Natural killer cell treated with Interleukin-12 subunit alpha and Interleukin-12 subunit beta and Interleukin-15 and Interleukin-18, amount 100 ng/mL, for 72 hours (primary cell): ENCODE results near the gene CHMP2A. TPM values are rescaled to one million over a fixed set of nuclear protein-coding genes. Genes with fewer than 3 reads are reported as not detected.

ENCODE experiments used
- ATAC-seq, 2 donors: fragments of 150-1000 bp; cut with Tn5 transposase in 1 of 2; sonication (Bioruptor Pico), chemical (Tn5 transposase) in 1 of 2; 2 replicates each; pipeline ENCODE4 v1.10.0; 2021
- DNase-seq: peaks from one replicate; pipeline ENCODE4 v3.0.0; 2022; ENCODE audit warnings: low spot score
- H3K27ac Mint-ChIP-seq, 2 donors: 1 replicate in 1 of 2; 2 replicates in 1 of 2; pipeline ENCODE4 v1.8.0; 2022; ENCODE audit warnings: mixed read lengths in 2 of 2, mild to moderate bottlenecking in 1 of 2, moderate library complexity in 1 of 2
- H3K27me3 Mint-ChIP-seq, 2 donors: 1 replicate in 1 of 2; 2 replicates in 1 of 2; pipeline ENCODE4 v1.8.0; 2022; ENCODE audit warnings: mixed read lengths in 2 of 2
- H3K36me3 Mint-ChIP-seq: one replicate; pipeline ENCODE4 v1.8.0; 2022; ENCODE audit warnings: mixed read lengths
- H3K4me1 Mint-ChIP-seq, 2 donors: 1 replicate in 1 of 2; 2 replicates in 1 of 2; pipeline ENCODE4 v1.8.0; 2022; ENCODE audit warnings: low read depth in 2 of 2, mixed read lengths in 2 of 2, mild to moderate bottlenecking in 1 of 2
- H3K4me3 Mint-ChIP-seq: one replicate; pipeline ENCODE4 v1.8.0; 2022; ENCODE audit warnings: mixed read lengths
- H3K9me3 Mint-ChIP-seq: 2 replicates; pipeline ENCODE4 v1.8.0; 2022; ENCODE audit warnings: mixed read lengths
- total RNA-seq, 2 donors: library from RNA; stranded (reverse); gene quantifications; one replicate each; pipeline ENCODE4 v1.2.3, GENCODE V29; 2022

CHMP2A gene
- total RNA-seq, 2 donors from 2014 or later = 60.2 to 99.9 TPM

DNA sequence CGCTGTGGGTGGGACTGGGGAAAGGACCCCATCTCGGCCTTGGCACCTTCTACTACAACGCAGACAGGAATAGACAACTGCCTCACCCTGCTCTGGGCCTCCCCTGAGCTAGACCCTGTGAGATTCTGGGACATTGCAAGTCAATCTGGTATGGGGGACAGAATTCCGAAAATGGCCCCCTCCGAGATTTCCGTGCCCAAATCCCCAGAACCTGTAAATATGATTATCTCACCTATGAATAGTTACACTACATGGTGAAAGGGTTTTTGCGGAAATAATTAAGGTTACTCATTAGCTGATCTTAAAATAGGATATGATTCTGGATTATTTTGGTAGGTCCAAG is 34.7 kb downstream of the CHMP2A start:
- no peaks in the 10 kb centered on the region for H3K36me3 Mint-ChIP-seq
- peak overlapping the region; percentile 96 to 98 for H3K27ac Mint-ChIP-seq
- ATAC-seq (no peak), DNase-seq (no peak)
- peaks cover 32 to 37% of the 10 kb centered on the region in 2 donors for H3K4me1 Mint-ChIP-seq
- H3K4me3 Mint-ChIP-seq = peak overlapping the region; percentile 99
- H3K27me3 Mint-ChIP-seq = no peaks in the 10 kb centered on the region
- H3K9me3 Mint-ChIP-seq = no peaks in the 10 kb centered on the region

DNA sequence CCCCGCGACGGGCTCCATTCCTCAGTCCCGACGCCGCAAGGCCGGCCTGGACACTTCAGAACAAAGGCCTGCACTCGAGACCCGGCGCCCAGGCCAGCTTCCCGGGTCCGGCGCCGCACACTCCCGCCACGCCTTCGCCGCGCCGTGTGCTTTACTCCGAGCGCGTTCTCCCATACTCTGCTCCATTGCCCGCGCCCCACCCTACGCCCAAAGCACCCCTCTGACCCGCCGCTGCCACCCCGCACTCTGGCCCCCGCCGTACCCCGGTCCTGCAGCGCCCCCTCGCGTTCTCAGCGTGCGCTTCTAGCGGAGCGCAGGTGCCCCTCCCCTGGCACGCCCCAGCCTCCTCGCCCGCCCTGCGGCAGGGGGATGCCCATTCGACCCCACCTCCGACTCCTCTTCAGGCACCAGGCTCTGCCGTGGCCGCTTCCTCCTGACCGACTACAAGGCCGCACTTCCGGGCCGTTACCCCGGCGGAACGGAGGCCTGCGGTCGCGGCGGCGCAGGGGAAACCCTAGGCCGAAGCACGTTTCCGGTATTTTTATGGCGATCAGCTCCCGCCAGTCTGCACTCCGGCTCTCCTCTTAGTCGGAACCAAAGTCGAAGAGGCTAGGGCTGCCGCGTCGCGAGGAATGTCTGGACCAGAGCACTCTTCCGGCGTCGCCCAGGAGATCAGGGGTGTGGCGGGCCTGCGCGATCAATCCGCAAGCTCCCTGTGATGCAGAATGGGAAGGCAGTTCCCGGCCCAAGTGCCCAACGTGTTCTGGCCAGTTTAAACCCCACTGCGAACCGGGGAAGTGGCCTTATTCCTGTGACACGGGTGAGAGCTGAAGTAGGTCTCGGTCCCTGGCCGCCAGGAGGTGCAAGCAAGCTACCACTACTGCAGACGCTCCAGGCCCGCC is 35.3 kb downstream of the CHMP2A start, which contains the start of gene ZBTB45:
Gene ZBTB45, minus strand, starts transcription at position 456 of the 902 bp plus-strand sequence. CDS start 2,137 bp downstream, outside the sequence.
- no peaks in the 10 kb centered on the region for H3K27me3 Mint-ChIP-seq

DNA sequence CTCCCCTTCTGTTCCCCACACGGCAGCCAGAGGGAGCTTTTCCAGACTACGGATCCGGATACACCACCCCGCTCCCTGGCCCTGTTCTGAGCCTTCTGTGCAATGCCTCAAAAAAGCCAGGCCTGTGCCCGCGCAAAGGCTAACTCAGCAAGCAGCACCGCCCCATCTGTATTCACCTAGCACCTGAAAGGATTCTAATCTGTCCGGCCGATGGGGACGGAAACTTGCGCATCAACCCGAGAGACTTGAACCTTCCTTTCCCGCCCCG is 35.9 kb downstream of the CHMP2A start:
- peak overlapping the region; percentile 96 to 98 for H3K27ac Mint-ChIP-seq
- H3K36me3 Mint-ChIP-seq = no peaks in the 10 kb centered on the region
- peak overlapping the region; percentile 99 for H3K4me3 Mint-ChIP-seq
- peaks cover 38 to 39% of the 10 kb centered on the region in 2 donors for H3K4me1 Mint-ChIP-seq
- H3K9me3 Mint-ChIP-seq = no peaks in the 10 kb centered on the region
- ATAC-seq = peak in 1 of 2 donors; percentile 10
- H3K27me3 Mint-ChIP-seq = no peaks in the 10 kb centered on the region
- DNase-seq = no peak

More for the DNA sequence above, 35.3 kb downstream of the CHMP2A start, which contains the start of gene ZBTB45:
- DNase-seq (peak; percentile 94), ATAC-seq (peak; percentile 90 to 93)
- H3K4me1 Mint-ChIP-seq = peaks cover 34 to 38% of the 10 kb centered on the region in 2 donors
- no peaks in the 10 kb centered on the region for H3K9me3 Mint-ChIP-seq
- peak within 1 kb of the TSS; percentile 99 for H3K4me3 Mint-ChIP-seq
- no peaks in the 10 kb centered on the region for H3K36me3 Mint-ChIP-seq
- peak within 1 kb of the TSS; percentile 96 to 98 for H3K27ac Mint-ChIP-seq

DNA sequence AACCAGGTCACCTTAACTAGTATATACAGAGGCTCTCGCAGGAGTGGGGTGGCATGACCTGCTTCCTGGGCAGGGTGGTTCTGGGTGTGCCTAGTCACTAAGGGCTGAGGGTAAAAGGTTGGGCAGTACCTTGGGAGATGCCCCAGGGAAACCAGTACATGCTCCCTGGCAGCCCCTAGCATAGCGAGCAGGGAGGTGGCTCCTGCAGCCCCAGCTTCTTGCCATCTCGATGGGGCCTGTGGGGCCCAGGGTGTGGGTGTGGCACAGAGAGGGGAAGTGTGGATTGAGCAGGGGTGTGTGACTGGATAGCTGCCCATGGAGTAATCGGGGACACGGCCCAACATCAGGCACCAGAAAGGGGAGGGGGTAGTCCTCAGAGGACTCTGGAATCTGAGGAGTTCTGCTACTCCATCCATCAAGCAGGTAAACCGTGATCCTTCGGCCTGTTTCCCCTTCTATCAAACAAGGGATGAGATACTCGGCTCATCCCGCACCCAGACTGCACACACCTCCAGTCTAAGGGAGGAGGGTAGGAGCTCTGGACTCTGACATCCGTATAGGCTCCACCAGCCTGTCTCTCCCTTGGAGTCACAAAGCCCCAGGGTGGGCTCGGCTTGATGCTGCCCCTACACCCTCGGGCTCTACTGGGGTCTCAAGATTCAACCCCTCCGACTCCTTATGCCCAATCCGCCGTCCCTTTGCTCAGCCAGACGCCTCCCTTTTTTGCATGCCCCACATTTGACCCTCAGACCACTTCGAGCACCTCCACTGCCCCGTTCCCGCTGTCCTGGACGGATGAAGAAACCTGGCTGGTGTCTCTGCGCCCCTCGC is 36.4 kb downstream of the CHMP2A start:
- DNase-seq = no peak
- ATAC-seq = no peak
- Mint-ChIP-seq H3K4me3 (peak overlapping the region; percentile 99), H3K9me3 (no peaks in the 10 kb centered on the region), H3K27ac (peak overlapping the region; percentile 96 to 98), H3K36me3 (no peaks in the 10 kb centered on the region), H3K4me1 (peaks cover 38 to 43% of the 10 kb centered on the region in 2 donors), H3K27me3 (no peaks in the 10 kb centered on the region)

DNA sequence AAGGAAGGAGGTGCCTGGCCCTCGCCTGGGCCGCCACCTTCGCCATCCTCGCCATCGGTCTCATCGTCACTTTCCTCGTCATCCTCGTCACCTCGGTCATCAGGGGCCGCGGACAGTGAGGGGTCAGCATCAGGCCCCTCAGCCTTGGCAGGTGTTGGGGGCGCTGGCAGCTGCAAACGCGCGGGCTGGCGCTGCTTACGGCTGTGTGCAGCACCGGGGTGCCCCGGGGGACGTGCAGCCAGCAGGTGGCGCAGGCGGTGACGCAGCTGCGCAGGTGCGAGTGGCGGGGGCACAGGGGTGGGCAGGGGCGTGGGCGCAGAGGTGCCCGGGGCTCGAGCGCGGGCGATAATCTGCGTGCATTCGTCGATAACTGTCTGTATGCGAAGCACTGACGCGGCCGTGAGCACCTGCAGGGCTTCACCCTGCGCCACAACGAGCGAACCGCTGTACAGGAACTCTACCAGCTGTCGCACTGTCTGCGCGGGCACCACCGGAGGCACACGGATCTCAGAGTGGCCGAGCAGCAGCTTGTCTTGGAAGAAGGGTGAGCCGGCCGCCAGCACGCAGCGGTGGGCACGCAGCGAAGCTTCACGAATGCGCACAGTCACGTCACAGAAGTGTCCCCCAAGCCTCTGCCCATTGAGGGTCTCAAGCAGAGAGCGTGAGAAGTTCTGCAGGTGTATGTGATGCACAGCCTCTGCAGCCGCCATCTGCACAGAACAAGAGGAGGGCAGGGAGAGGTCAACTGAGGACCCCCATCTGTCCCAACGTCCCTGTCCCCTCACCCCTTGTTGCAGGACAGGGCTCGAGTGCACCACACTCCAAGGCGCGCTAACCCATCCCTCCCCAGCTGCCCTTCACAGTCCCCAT is 37.7 kb downstream of the CHMP2A start:
- Mint-ChIP-seq H3K27ac (no peak overlapping the region), H3K4me1 (peaks cover 38 to 40% of the 10 kb centered on the region in 2 donors), H3K36me3 (no peaks in the 10 kb centered on the region), H3K4me3 (peak overlapping the region; percentile 99), H3K27me3 (no peaks in the 10 kb centered on the region), H3K9me3 (no peaks in the 10 kb centered on the region)
- DNase-seq = no peak
- no peak for ATAC-seq

DNA sequence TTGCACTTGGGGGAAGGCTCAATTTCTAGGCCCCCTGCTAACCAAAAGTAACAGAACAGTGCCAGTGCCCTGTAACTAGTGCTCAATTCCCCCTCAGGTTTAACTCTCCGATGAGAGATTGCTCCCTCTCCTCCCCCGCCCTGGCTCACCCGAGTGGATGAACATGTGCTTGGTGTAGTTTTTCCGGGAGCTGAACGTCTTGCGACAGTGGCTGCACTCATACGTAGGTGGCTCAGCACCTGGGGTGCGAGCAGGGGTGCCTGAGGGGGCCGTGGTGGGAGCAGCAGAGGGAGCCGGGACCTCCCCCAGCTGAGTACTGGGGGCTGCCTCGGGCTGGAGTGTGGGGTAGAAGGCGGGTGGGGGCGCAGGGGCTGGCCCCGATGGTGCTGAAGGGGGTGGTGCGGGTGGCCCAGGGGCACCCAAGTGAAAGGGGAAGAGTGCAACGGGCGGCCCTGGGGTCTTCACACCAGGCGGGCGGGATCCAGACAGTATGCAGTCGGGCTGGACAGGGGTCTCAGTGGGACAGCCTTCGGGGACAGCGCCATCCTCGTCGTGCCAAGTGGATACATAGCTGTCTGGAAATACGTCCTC is 38.6 kb downstream of the CHMP2A start:
- H3K4me3 Mint-ChIP-seq = no peak overlapping the region

DNA sequence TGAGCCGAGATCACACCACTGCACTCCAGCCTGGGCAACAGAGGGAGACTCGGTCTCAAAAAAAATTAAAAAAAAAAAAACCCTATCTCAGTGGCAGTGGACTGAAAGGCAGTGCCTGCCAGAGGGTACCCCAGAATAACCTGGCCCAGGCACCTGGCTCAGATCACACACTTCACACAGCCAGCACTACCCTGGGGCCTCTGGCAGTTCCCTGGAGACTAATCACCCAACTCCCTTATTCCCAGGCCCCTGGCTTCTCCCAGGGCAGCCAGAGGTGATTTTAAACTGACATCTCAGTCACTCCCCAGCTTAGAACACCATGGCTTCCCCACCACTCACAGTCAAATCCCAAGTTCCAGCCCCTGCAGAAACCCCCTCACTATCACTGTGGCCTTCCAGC is 39.6 kb downstream of the CHMP2A start:
- Mint-ChIP-seq H3K4me3 (peak overlapping the region; percentile 75), H3K4me1 (peaks cover 34 to 39% of the 10 kb centered on the region in 2 donors), H3K27me3 (no peaks in the 10 kb centered on the region), H3K27ac (peak overlapping the region; percentile 40 to 49), H3K9me3 (no peaks in the 10 kb centered on the region), H3K36me3 (no peaks in the 10 kb centered on the region)
- ATAC-seq (no peak), DNase-seq (no peak)

More for the DNA sequence above, 38.6 kb downstream of the CHMP2A start:
- no peak for ATAC-seq
- Mint-ChIP-seq H3K27me3 (no peaks in the 10 kb centered on the region), H3K9me3 (no peaks in the 10 kb centered on the region), H3K4me1 (peaks cover 38 to 40% of the 10 kb centered on the region in 2 donors), H3K27ac (peak overlapping the region in 1 of 2 donors; percentile 40), H3K36me3 (no peaks in the 10 kb centered on the region)
- no peak for DNase-seq

DNA sequence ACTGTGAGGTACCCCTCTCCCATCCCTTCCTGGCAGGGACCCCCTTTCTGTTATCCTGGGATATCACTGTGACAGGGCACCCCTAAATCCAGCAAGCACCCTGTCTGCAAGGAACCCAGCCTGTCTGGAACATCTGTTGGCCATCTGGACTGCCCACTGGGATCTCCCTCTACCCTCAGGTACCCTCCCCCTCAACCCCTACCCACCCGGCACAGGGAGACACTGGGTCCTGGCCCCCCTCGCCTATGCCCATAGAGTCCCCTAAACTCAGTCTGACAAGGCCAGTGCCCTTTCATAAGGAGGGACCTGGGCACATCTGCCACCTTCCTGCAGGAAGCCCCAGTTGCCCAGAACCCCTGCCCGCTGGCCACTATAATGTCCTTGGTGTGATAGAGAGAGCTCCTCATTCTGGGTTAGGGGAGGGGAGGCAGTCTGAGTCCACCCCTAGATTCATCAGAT is 40.3 kb downstream of the CHMP2A start:
- Mint-ChIP-seq H3K4me3 (peak overlapping the region; percentile 81), H3K36me3 (no peaks in the 10 kb centered on the region), H3K4me1 (peaks cover 27 to 34% of the 10 kb centered on the region in 2 donors), H3K27me3 (no peaks in the 10 kb centered on the region), H3K27ac (peak overlapping the region in 1 of 2 donors; percentile 42), H3K9me3 (no peaks in the 10 kb centered on the region)
- DNase-seq (no peak), ATAC-seq (no peak)

DNA sequence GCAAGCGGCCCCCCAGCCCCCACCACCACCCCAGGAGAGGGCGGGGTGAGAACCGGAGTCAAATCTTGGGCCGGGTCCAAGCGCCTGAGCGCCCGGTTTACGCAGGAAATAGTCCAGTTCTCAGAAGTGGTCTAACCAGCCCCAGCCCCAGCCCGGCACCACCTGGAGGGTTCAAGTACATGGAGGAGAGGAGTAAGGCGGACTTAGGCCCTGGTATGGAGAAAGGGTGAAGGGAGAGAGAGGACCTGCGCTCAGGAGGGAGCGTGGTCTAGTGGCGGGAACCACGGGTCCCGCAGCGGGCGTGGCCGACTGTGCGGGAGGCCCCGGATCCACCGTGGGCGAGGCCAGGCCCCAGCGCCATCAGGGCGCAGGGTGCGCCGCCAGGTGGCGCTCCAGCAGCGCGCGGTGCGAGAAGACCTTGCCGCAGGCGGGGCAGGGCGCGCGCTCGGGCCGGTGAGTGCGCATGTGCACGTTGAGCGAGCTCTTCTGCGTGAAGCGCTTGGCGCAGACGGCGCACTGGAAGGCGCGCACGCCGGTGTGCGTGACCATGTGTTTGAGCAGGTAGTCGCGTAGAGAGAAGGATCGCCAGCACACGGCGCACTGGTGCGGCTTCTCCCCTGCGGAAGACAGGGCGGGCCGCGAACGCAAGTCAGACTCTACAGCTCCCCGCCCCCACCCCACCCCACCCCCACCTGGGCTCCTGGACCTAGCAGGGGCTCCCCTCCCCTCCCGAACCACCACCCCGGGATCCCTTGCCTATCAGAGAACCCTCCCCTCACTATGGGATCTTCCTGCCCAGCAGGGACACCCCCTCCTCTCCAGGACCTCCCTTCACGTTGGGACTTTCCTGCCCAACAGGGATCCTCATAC is 41.0 kb downstream of the CHMP2A start:
- H3K27ac Mint-ChIP-seq = peak overlapping the region in 1 of 2 donors; percentile 42
- no peaks in the 10 kb centered on the region for H3K36me3 Mint-ChIP-seq
- peaks cover 20 to 30% of the 10 kb centered on the region in 2 donors for H3K4me1 Mint-ChIP-seq
- peak; percentile 94 to 95 for ATAC-seq
- H3K27me3 Mint-ChIP-seq = no peaks in the 10 kb centered on the region
- H3K4me3 Mint-ChIP-seq = peak overlapping the region; percentile 81
- H3K9me3 Mint-ChIP-seq = no peaks in the 10 kb centered on the region
- DNase-seq = peak; percentile 96

DNA sequence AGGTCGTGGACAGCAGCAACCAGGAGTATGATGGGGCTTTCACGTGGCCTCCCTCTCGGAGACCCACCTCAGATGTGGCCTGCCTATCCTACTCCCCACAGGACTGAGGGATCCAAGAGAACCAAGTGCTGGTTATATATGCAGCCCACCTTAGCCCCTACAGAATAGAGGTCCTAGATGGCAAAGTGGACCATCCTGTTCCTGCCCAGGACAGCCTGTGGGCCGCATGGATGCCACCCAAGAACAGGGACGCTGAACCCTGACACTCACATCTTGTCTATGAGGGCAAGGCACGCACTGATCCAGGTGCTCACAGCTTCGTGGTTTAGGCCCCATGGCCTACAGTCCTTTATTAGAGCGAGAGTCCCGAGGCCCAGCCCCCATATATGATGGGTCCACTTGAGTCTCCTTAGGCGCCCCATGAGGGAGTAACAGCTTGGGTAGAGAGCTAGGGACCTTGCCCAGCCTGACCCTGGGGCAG is 41.7 kb downstream of the CHMP2A start:
- DNase-seq (no peak), ATAC-seq (no peak)
- Mint-ChIP-seq H3K4me3 (peak overlapping the region; percentile 81), H3K36me3 (no peaks in the 10 kb centered on the region), H3K9me3 (no peaks in the 10 kb centered on the region), H3K27me3 (no peaks in the 10 kb centered on the region), H3K4me1 (peaks cover 14 to 27% of the 10 kb centered on the region in 2 donors), H3K27ac (peak overlapping the region in 1 of 2 donors; percentile 42)

DNA sequence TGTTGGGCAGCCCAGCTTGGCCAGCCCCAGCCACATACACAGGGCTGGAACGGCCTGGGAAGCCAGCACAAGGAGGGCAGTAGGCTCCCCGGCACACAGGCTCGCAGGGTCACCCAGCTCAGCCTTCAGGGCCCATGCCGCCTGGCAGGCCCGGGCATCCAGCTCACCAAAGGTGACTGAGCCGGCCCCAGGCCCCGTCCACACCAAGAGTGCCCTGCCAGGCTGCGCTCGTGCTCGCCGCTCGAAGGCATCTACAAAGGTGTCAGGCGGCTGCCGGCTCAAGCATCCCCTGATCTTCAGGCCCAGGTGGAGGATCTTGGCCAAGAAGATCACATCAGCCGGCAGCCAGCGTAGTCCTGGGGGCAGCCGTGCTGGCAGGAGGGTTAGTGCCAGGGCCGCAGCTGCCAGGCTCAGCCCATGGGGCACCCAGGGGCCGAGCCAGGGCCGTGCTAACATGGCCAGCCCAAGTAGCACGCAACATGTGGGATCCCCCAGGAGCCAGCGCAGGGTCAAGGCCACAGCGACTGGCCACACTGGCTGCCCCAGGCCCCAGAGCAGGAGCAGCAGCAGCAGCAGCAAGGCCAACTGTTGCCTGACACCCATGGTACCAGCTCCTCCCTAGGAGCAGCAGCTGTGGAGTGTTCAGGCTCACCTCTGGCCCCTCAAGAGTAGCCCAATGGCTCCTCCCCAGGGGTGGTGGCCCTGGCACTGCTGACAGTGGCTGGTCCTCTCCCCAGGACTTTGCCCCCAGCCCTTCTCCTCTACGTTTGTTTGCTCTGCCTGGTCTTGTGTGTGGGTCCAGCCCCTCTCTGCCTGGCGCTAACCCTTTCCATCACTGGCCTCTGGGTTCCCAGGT is 43.3 kb downstream of the CHMP2A start, which contains the start of gene SLC27A5:
Gene SLC27A5, minus strand, starts transcription at position 640 of the 856 bp plus-strand sequence. Its CDS starts 37 bp downstream, at position 603.
- no peak for DNase-seq
- H3K4me3 Mint-ChIP-seq = no peak within 1 kb of the TSS
- H3K27me3 Mint-ChIP-seq = no peaks in the 10 kb centered on the region
- peaks cover 8 to 23% of the 10 kb centered on the region in 2 donors for H3K4me1 Mint-ChIP-seq
- no peaks in the 10 kb centered on the region for H3K9me3 Mint-ChIP-seq
- H3K36me3 Mint-ChIP-seq = peaks cover 6% of the 10 kb centered on the region
- no peak for ATAC-seq
- H3K27ac Mint-ChIP-seq = no peak within 1 kb of the TSS
